Lung (tissue), 12 donors: ENCODE data around the gene ADCY5. TPM values are rescaled to one million over a fixed set of nuclear protein-coding genes. Genes with fewer than 3 reads are reported as not detected.

Source experiments
- ATAC-seq: fragments of 200-7000 bp; cut with Tn5 transposase; one replicate; pipeline ENCODE4 v1.9.1; 2020; ENCODE audit warnings: moderate number of reproducible peaks; ENCODE audit not compliant: insufficient read depth, low FRiP score
- DNase-seq, 3 donors: peaks; one replicate each; pipeline ENCODE4 v3.0.0-alpha.2; 2013 to 2017
- H3K27ac ChIP-seq, 2 donors: one replicate each; pipeline ENCODE4 v1.5.1; 2013; ENCODE audit warnings: mild to moderate bottlenecking in 2 of 2, moderate library complexity in 2 of 2, control low read depth in 1 of 2, inconsistent platforms in 1 of 2, low read depth in 1 of 2, low read length in 1 of 2
- H3K27me3 ChIP-seq, 3 donors: one replicate each; pipeline ENCODE4 v1.5.1; 2013; ENCODE audit warnings: low read length in 2 of 3; ENCODE audit not compliant: control insufficient read depth in 3 of 3, insufficient read depth in 3 of 3
- H3K36me3 ChIP-seq, 4 donors: one replicate each; pipeline ENCODE4 v1.5.1; 2013; ENCODE audit warnings: low read length in 4 of 4, mild to moderate bottlenecking in 1 of 4, moderate library complexity in 1 of 4; ENCODE audit not compliant: control insufficient read depth in 4 of 4, insufficient read depth in 4 of 4
- H3K4me1 ChIP-seq, 5 donors: one replicate each; pipeline ENCODE4 v1.5.1; 2013; ENCODE audit warnings: low read length in 5 of 5, mild to moderate bottlenecking in 2 of 5, moderate library complexity in 1 of 5; ENCODE audit not compliant: control insufficient read depth in 5 of 5, insufficient read depth in 5 of 5
- H3K4me3 ChIP-seq: one replicate; pipeline ENCODE4 v1.5.1; 2013; ENCODE audit warnings: mild to moderate bottlenecking, control low read depth, moderate library complexity
- H3K9ac ChIP-seq, 2 donors: one replicate each; pipeline ENCODE4 v1.5.1; 2013; ENCODE audit warnings: low read length in 2 of 2, control low read depth in 1 of 2; ENCODE audit not compliant: insufficient read depth in 1 of 2
- H3K9me3 ChIP-seq, 4 donors: one replicate each; pipeline ENCODE4 v1.5.1; 2013; ENCODE audit warnings: low read length in 3 of 4, mild to moderate bottlenecking in 1 of 4, moderate library complexity in 1 of 4; ENCODE audit not compliant: control insufficient read depth in 4 of 4, insufficient read depth in 3 of 4
- CTCF ChIP-seq: IDR thresholded peaks from 2 replicates; pipeline ENCODE4 v1.5.1; 2012; ENCODE audit warnings: mild to moderate bottlenecking; ENCODE audit errors: control extremely low read depth, extremely low read depth
- WGBS, 2 donors: extraction: QIAGEN DNeasy Blood & Tissue Kit; methylation state at CpG; one replicate each; pipeline ENCODE4 v1.1.7; 2013; 5-methylcytosine and 5-hydroxymethylcytosine counted together
- polyA plus RNA-seq, 2 donors: library from polyadenylated mRNA; stranded (reverse); fragments of 200-250 nt; gene quantifications; one replicate each; pipeline ENCODE4 v1.2.1, GENCODE V29; 2013
- total RNA-seq, 2 donors: library from RNA; depleted of rRNA in 1 of 2; stranded (reverse); fragments of >200 nt in 1 of 2; gene quantifications; one replicate each; pipeline ENCODE4 v1.2.1, GENCODE V29; 2014 to 2021
- donor health status: control.
- donor health status: control.
- donor health status: Bipolar disorder and iron deficiency.
- donor health status: healthy.
- donor health status: DM: yes; HTN: yes; CAD: no.

ADCY5 gene
- total and polyA plus RNA-seq, 4 donors: 1.2 to 8.4 (median 2.4) TPM

DNA sequence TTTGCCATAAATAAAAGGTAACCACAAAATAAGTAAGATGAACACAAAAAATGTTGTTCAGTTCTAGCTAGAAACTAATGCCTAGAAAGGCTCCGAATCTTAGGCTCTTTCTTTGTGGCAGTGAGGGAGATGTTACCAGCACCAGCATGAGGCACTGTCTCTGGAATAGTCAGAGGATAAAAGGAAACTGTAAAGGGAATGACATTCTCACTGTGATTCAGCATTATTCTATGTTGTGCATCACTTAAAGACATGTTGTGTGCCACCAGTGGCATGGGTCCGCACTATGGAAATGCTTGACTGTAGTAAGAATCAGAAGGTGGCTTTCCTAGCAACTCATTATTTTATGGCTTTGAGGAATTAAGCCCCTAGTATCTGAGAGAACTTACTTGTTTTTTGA, 176.3 kb downstream of the ADCY5 start:
- WGBS, 2 donors: 97 to 98% methylated on average over 2 of the region's 2 CpGs
- no peak for TF ChIP-seq CTCF
- no peak for ATAC-seq

GRCh38 chr3:123271466-123272159, 177.3 kb downstream of the ADCY5 start:
- no peak for ATAC-seq
- no peak for TF ChIP-seq CTCF
- 66 to 72% methylated on average over 5 of the region's 5 CpGs for WGBS, 2 donors

More for the DNA sequence above, 176.3 kb downstream of the ADCY5 start:
- Histone ChIP-seq H3K27ac (no peak overlapping the region), H3K9ac (no peak overlapping the region), H3K36me3 (peaks cover 0 to 8% (median 3%) of the 10 kb centered on the region in 4 donors), H3K4me3 (no peak overlapping the region), H3K27me3 (no peaks in the 10 kb centered on the region), H3K4me1 (peaks cover 0 to 7% (median 3%) of the 10 kb centered on the region in 5 donors), H3K9me3 (no peaks in the 10 kb centered on the region)
- DNase-seq: no peak

DNA sequence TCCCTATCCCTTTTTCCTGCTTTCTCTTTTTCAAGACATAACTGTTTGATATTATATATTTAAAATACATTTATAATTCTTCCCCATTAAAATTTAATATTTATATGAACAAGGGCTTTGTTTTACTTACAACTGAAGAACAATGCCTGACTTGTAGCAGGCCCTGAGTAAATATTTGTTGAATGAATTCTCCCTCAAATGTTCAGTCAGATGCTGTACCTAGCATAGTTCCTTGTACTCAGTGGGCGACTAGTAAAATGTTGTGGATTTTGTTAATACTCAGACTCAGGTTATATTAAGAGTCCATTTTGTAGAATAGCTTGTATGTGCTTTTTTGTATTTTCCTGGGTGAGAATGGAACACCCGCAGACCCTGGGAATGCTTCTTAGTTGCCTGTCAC, 178.1 kb downstream of the ADCY5 start:
- 92 to 96% methylated on average over 2 of the region's 2 CpGs for WGBS, 2 donors

More at GRCh38 chr3:123271466-123272159, 177.3 kb downstream of the ADCY5 start:
- peak in 1 of 3 donors; percentile 18 for DNase-seq
- Histone ChIP-seq H3K27ac (no peak overlapping the region), H3K4me3 (no peak overlapping the region), H3K36me3 (peaks cover 0 to 8% (median 3%) of the 10 kb centered on the region in 4 donors), H3K9me3 (no peaks in the 10 kb centered on the region), H3K27me3 (no peaks in the 10 kb centered on the region), H3K9ac (no peak overlapping the region), H3K4me1 (peaks cover 0 to 4% (median 0%) of the 10 kb centered on the region in 5 donors)

More for the DNA sequence above, 178.1 kb downstream of the ADCY5 start:
- Histone ChIP-seq H3K36me3 (peaks cover 0 to 8% (median 3%) of the 10 kb centered on the region in 4 donors), H3K27me3 (no peaks in the 10 kb centered on the region), H3K9me3 (no peaks in the 10 kb centered on the region), H3K4me3 (no peak overlapping the region), H3K9ac (no peak overlapping the region), H3K4me1 (peaks cover 0 to 4% (median 0%) of the 10 kb centered on the region in 5 donors), H3K27ac (no peak overlapping the region)
- DNase-seq: no peak
- TF ChIP-seq CTCF: no peak
- ATAC-seq: no peak
